ENCODE results near the gene CCDC192.

- TF ChIP-seq TOX (CRISPR knock-in tag; IDR thresholded peaks at IDR 0.05; ENCODE audit: borderline replicate concordance), result no peak
- no peak for TF ChIP-seq ISL1 (CRISPR knock-in tag; IDR thresholded peaks at IDR 0.05)
- no peak for TF ChIP-seq CSRNP3 (CRISPR knock-in tag; IDR thresholded peaks at IDR 0.05)
- TF ChIP-seq ARNTL (CRISPR knock-in tag; IDR thresholded peaks at IDR 0.05; ENCODE audit: borderline replicate concordance, low read depth), result no peak
Measured at GRCh38 chr5:127810707-127811490, 107.7 kb downstream of the CCDC192 start.

Data from SK-N-SH treated with all-trans-retinoic acid at 6 μM for 48 hours (cell line).